Esophagus muscularis mucosa (tissue), 4 donors: ENCODE results near the gene SIGLEC9. TPM values are rescaled to one million over a fixed set of nuclear protein-coding genes. Genes with fewer than 3 reads are reported as not detected.

ENCODE experiments used
- DNase-seq: peaks from one replicate; pipeline ENCODE4 v3.0.0-alpha.2; 2017; ENCODE audit errors: extremely low spot score
- H3K27ac ChIP-seq, 4 donors: fragments of 200-600 bp; sonication (generic); replicated peaks in 1 of 4; 1 replicate in 3 of 4; 2 replicates in 1 of 4; pipeline ENCODE4 v1.5.1; 2016 to 2019; ENCODE audit warnings: mild to moderate bottlenecking in 1 of 4
- H3K27me3 ChIP-seq, 4 donors: fragments of 200-600 bp; sonication (generic); one replicate each; pipeline versions ENCODE4 v1.5.1 to v1.6.0; 2016 to 2019
- H3K36me3 ChIP-seq, 4 donors: fragments of 200-600 bp; sonication (generic); one replicate each; pipeline ENCODE4 v1.5.1; 2016 to 2019
- H3K4me1 ChIP-seq, 4 donors: fragments of 200-600 bp; sonication (generic); one replicate each; pipeline ENCODE4 v1.5.1; 2016 to 2019
- H3K4me3 ChIP-seq, 4 donors: fragments of 200-600 bp; sonication (generic); 1 replicate in 2 of 4; 2 replicates in 2 of 4; pipeline ENCODE4 v1.5.1; 2016 to 2019; ENCODE audit warnings: mild to moderate bottlenecking in 4 of 4, moderate library complexity in 1 of 4
- H3K9me3 ChIP-seq, 4 donors: fragments of 200-600 bp; sonication (generic); 1 replicate in 3 of 4; 2 replicates in 1 of 4; pipeline ENCODE4 v1.5.1; 2016 to 2019
- CTCF ChIP-seq, 3 experiments: fragments of 200-600 bp in 2 of 3; fragments of 450-650 bp in 1 of 3; sonication (generic) in 2 of 3; IDR thresholded peaks; one replicate each; pipeline ENCODE4 v1.5.1; 2017 to 2019; ENCODE audit warnings: antibody characterized with exemption in 3 of 3, mild to moderate bottlenecking in 2 of 3, moderate library complexity in 1 of 3
- EP300 ChIP-seq: sonication (generic); formaldehyde crosslinking; IDR thresholded peaks from one replicate; pipeline ENCODE4 v1.6.1; 2017; ENCODE audit warnings: antibody characterized with exemption
- POLR2A ChIP-seq: fragments of 450-650 bp; IDR thresholded peaks from one replicate; pipeline ENCODE4 v1.6.1; 2017; ENCODE audit warnings: antibody characterized with exemption, moderate library complexity, mild to moderate bottlenecking, low read depth
- POLR2AphosphoS5 ChIP-seq, 2 donors: sonication (generic); formaldehyde crosslinking; IDR thresholded peaks; one replicate each; pipeline ENCODE4 v1.6.1; 2017; ENCODE audit warnings: antibody characterized with exemption in 2 of 2
- WGBS: methylation state at CpG from one replicate; pipeline ENCODE4 v1.1.5; 2018; 5-methylcytosine and 5-hydroxymethylcytosine counted together
- intact Hi-C: fragments of 100-400 bp; cut with DNase I; formaldehyde crosslinking; loops from one replicate; pipeline ENCODE4 v1.15.1; 2023
- total RNA-seq, 4 donors: library from RNA; depleted of rRNA; stranded (reverse); fragments of >200 nt; gene quantifications; one replicate each; pipeline versions ENCODE4 v1.1.0 to v1.2.1, GENCODE V29; 2016

The SIGLEC9 gene
- total RNA-seq, 4 donors from 2014 or later, result 2.0 to 9.4 (median 3.5) TPM

GRCh38 chr19:51119611-51120010 lies 5.1 kb upstream of the SIGLEC9 start:
- intact Hi-C loops, result no loop called here
- no peak overlapping the region for H3K4me3 ChIP-seq
- no peaks in the 10 kb centered on the region for H3K9me3 ChIP-seq
- TF ChIP-seq POLR2A (no peak), EP300 (no peak), POLR2AphosphoS5 (IDR thresholded peaks at IDR 0.05) (no peak), CTCF (IDR thresholded peaks at IDR 0.05) (no peak)
- H3K4me1 ChIP-seq, result no peaks in the 10 kb centered on the region
- H3K36me3 ChIP-seq, result no peaks in the 10 kb centered on the region
- 61% methylated on average over 5 of the region's 6 CpGs for WGBS
- H3K27ac ChIP-seq, result no peak overlapping the region
- peaks cover 0 to 52% (median 3%) of the 10 kb centered on the region in 4 donors for H3K27me3 ChIP-seq
- DNase-seq, result no peak

GRCh38 chr19:51120160-51120559 lies 4.5 kb upstream of the SIGLEC9 start:
- intact Hi-C loops, result no loop called here
- no peak for TF ChIP-seq CTCF (IDR thresholded peaks at IDR 0.05)
- no peak for TF ChIP-seq EP300
- no peak for TF ChIP-seq POLR2AphosphoS5 (IDR thresholded peaks at IDR 0.05)
- no peak for TF ChIP-seq POLR2A
- Histone ChIP-seq H3K9me3 (no peaks in the 10 kb centered on the region), H3K27ac (no peak overlapping the region), H3K36me3 (no peaks in the 10 kb centered on the region), H3K27me3 (peaks cover 0 to 53% (median 3%) of the 10 kb centered on the region in 4 donors), H3K4me1 (no peaks in the 10 kb centered on the region), H3K4me3 (no peak overlapping the region)
- WGBS, result 79% methylated on average over 5 of the region's 6 CpGs
- DNase-seq, result no peak

- WGBS, result 70% methylated on average over 8 of the region's 8 CpGs
- Histone ChIP-seq H3K4me3 (no peak overlapping the region), H3K9me3 (no peaks in the 10 kb centered on the region), H3K4me1 (no peaks in the 10 kb centered on the region), H3K36me3 (no peaks in the 10 kb centered on the region), H3K27ac (no peak overlapping the region), H3K27me3 (peaks cover 0 to 54% (median 3%) of the 10 kb centered on the region in 4 donors)
- intact Hi-C loops, result no loop called here
- TF ChIP-seq EP300 (no peak), CTCF (IDR thresholded peaks at IDR 0.05) (no peak), POLR2A (no peak), POLR2AphosphoS5 (IDR thresholded peaks at IDR 0.05) (no peak)
- no peak for DNase-seq
Observed at GRCh38 chr19:51121257-51121656, 3.4 kb upstream of the SIGLEC9 start.

- H3K27ac ChIP-seq, result peak overlapping the region in 3 of 4 donors; percentile 57 to 59 (median 57)
Observed at GRCh38 chr19:51122112-51122981, 2.4 kb upstream of the SIGLEC9 start.

More at GRCh38 chr19:51122112-51122981, 2.4 kb upstream of the SIGLEC9 start:
- 74% methylated on average over 20 of the region's 22 CpGs for WGBS
- intact Hi-C loops, result no loop called here
- Histone ChIP-seq H3K27me3 (peaks cover 0 to 53% (median 3%) of the 10 kb centered on the region in 4 donors), H3K4me1 (no peaks in the 10 kb centered on the region), H3K4me3 (no peak overlapping the region), H3K36me3 (no peaks in the 10 kb centered on the region), H3K9me3 (no peaks in the 10 kb centered on the region)
- no peak for DNase-seq
- no peak for TF ChIP-seq CTCF (IDR thresholded peaks at IDR 0.05)
- no peak for TF ChIP-seq POLR2AphosphoS5 (IDR thresholded peaks at IDR 0.05)
- TF ChIP-seq EP300, result no peak
- TF ChIP-seq POLR2A, result no peak
